A549 (cell line): ENCODE measurements around the gene FLACC1. TPM values are rescaled to one million over a fixed set of nuclear protein-coding genes. Genes with fewer than 3 reads are reported as not detected.

Experiments
- ATAC-seq, 2 experiments: fragments of 200-7000 bp in 1 of 2; fragments of >200 bp in 1 of 2; cut with Nextera tagmentation in 1 of 2; cut with Tn5 transposase in 1 of 2; 3 replicates each; pipeline versions ENCODE4 v1.8.0 to v1.9.1; 2018 to 2020; ENCODE audit warnings: mild to moderate bottlenecking in 1 of 2, moderate library complexity in 1 of 2
- CTCF ChIA-PET: fragments of 300-600 bp; sonication (Branson Sonifier 250); formaldehyde crosslinking; extraction: SDS; loops from one replicate; lab custom pipeline; 2021; ENCODE audit warnings: antibody characterized with exemption, inconsistent platforms; lab: Yijun Ruan, JAX
- POLR2A ChIA-PET: fragments of 350-600 bp; formaldehyde crosslinking; extraction: SDS; loops from one replicate; lab custom pipeline; 2021; ENCODE audit warnings: antibody characterized with exemption, inconsistent platforms; lab: Yijun Ruan, JAX
- DNase-seq, 2 experiments: peaks; one replicate each; pipeline versions ENCODE4 v3.0.0 to v3.0.0-alpha.2; 2011 to 2016; ENCODE audit warnings: low read depth in 1 of 2, low spot score in 1 of 2
- FAIRE-seq: peaks from 2 replicates; lab custom pipeline; 2011; peaks lifted over from hg19 to GRCh38; lab: Jason Lieb, UNC
- H3K27ac ChIP-seq, 2 experiments: fragments of >200 bp; sonication (Bioruptor Twin); formaldehyde crosslinking; 3 replicates each; pipeline ENCODE4 v1.5.1; 2016 to 2017
- H3K4me1 ChIP-seq: fragments of >200 bp; sonication (Bioruptor Twin); formaldehyde crosslinking; 3 replicates; pipeline ENCODE4 v1.6.1; 2016
- H3K4me2 ChIP-seq: fragments of >200 bp; sonication (Bioruptor Twin); formaldehyde crosslinking; 3 replicates; pipeline ENCODE4 v1.6.1; 2016
- H3K4me3 ChIP-seq: fragments of >200 bp; sonication (Bioruptor Twin); formaldehyde crosslinking; 3 replicates; pipeline ENCODE4 v1.5.1; 2016
- H3K9me3 ChIP-seq: fragments of >200 bp; sonication (Bioruptor Twin); formaldehyde crosslinking; 3 replicates; pipeline ENCODE4 v1.6.1; 2016
- CEBPB ChIP-seq, 2 experiments: fragments of >200 bp in 1 of 2; sonication (Bioruptor Twin) in 1 of 2; formaldehyde crosslinking in 1 of 2; IDR thresholded peaks; 2 replicates each; pipeline ENCODE4 v1.6.1; 2012 to 2016
- CTCF ChIP-seq: fragments of >200 bp; sonication (Bioruptor Twin); formaldehyde crosslinking; IDR thresholded peaks from 3 replicates; pipeline ENCODE4 v1.5.1; 2016
- EHF ChIP-seq: fragments of 250-450 bp; sonication (Bioruptor Pico); IDR thresholded peaks from 2 replicates; pipeline ENCODE4 v1.5.0; 2020; ENCODE audit warnings: mild to moderate bottlenecking
- EHMT2 ChIP-seq: fragments of 200-600 bp; sonication (generic); IDR thresholded peaks from 2 replicates; pipeline ENCODE4 v1.6.1; 2016; ENCODE audit warnings: antibody characterized with exemption, low read depth, mild to moderate bottlenecking, moderate library complexity
- ELK1 ChIP-seq: fragments of 150-350 bp; IDR thresholded peaks from 2 replicates; pipeline ENCODE4 v1.6.1; 2014; ENCODE audit warnings: low read depth, mild to moderate bottlenecking, low read length
- FOSB ChIP-seq: fragments of 250-450 bp; sonication (Bioruptor Pico); IDR thresholded peaks from 2 replicates; pipeline ENCODE4 v1.5.0; 2020; ENCODE audit warnings: mild to moderate bottlenecking, moderate library complexity
- FOSL2 ChIP-seq, 2 experiments: fragments of 450-650 bp in 1 of 2; fragments of >200 bp in 1 of 2; sonication (Bioruptor Twin) in 1 of 2; formaldehyde crosslinking; IDR thresholded peaks; 2 replicates each; pipeline versions ENCODE4 v1.5.0 to v1.6.1; 2016 to 2020; ENCODE audit warnings: mild to moderate bottlenecking in 1 of 2, moderate library complexity in 1 of 2
- HOXB13 ChIP-seq: fragments of 250-450 bp; sonication (Bioruptor Pico); IDR thresholded peaks from 2 replicates; pipeline ENCODE4 v1.5.0; 2020; ENCODE audit warnings: low read depth, mild to moderate bottlenecking, moderate library complexity
- HOXB5 ChIP-seq: fragments of 250-450 bp; sonication (Bioruptor Pico); IDR thresholded peaks from 2 replicates; pipeline ENCODE4 v1.5.0; 2020; ENCODE audit warnings: mild to moderate bottlenecking, moderate library complexity
- MAFK ChIP-seq: fragments of 450-650 bp; IDR thresholded peaks from 2 replicates; pipeline ENCODE4 v1.6.1; 2014; ENCODE audit not compliant: partially characterized antibody
- MYC ChIP-seq: IDR thresholded peaks from 2 replicates; pipeline ENCODE4 v1.6.1; 2012; ENCODE audit warnings: mild to moderate bottlenecking, inconsistent platforms, low read length, improper control_type of control experiment, borderline replicate concordance
- NR3C1 ChIP-seq: fragments of >200 bp; sonication (Bioruptor Twin); formaldehyde crosslinking; IDR thresholded peaks from 3 replicates; pipeline ENCODE4 v1.6.1; 2017
- PHF8 ChIP-seq: fragments of 200-600 bp; sonication (generic); IDR thresholded peaks from 2 replicates; pipeline ENCODE4 v1.6.1; 2016; ENCODE audit warnings: low read depth, mild to moderate bottlenecking, antibody characterized with exemption, moderate library complexity, borderline replicate concordance
- POLR2AphosphoS2 ChIP-seq: conservative IDR thresholded peaks from 2 replicates; pipeline ENCODE4 v1.6.1; 2012; ENCODE audit warnings: low read length, improper control_type of control experiment, inconsistent platforms
- RAD21 ChIP-seq, 2 experiments: fragments of >200 bp in 1 of 2; sonication (Bioruptor Twin) in 1 of 2; formaldehyde crosslinking in 1 of 2; IDR thresholded peaks in 1 of 2; conservative IDR thresholded peaks in 1 of 2; 2 replicates in 1 of 2; 3 replicates in 1 of 2; pipeline ENCODE4 v1.6.1; 2012 to 2018; ENCODE audit warnings: inconsistent platforms in 1 of 2
- SMC3 ChIP-seq: fragments of >200 bp; sonication (Bioruptor Twin); formaldehyde crosslinking; IDR thresholded peaks from 3 replicates; pipeline ENCODE4 v1.6.1; 2018; ENCODE audit warnings: inconsistent platforms
- TFCP2L1 ChIP-seq: fragments of 250-450 bp; sonication (Bioruptor Pico); IDR thresholded peaks from 2 replicates; pipeline ENCODE4 v1.5.0; 2021; ENCODE audit warnings: mild to moderate bottlenecking
- TP53 ChIP-seq: fragments of 250-450 bp; sonication (Bioruptor Pico); IDR thresholded peaks from 2 replicates; pipeline ENCODE4 v1.5.0; 2021; ENCODE audit warnings: mild to moderate bottlenecking, moderate library complexity
- USF2 ChIP-seq: fragments of 450-650 bp; IDR thresholded peaks from 2 replicates; pipeline ENCODE4 v1.6.1; 2014; ENCODE audit warnings: antibody characterized with exemption
- WGBS: methylation state at CpG from one replicate; pipeline ENCODE4 v1.1.6; 2017; ENCODE audit errors: missing lambda C conversion rate; 5-methylcytosine and 5-hydroxymethylcytosine counted together
- polyA plus RNA-seq, 4 experiments: library from polyadenylated mRNA; depleted of rRNA in 3 of 4; stranded (reverse); fragments of >200 nt; fragmentation: RNase III in 1 of 4; extraction: RNeasy Plus Mini Kit Qiagen cat#74134 plus additional on column Dnase treatment in 1 of 4; gene quantifications; 2 replicates in 3 of 4; 3 replicates in 1 of 4; pipeline ENCODE4 v1.2.3, GENCODE V29; 2011 to 2017

The FLACC1 gene
- polyA plus RNA-seq, 2 of the 4 experiments (the other 2 are of a cell fraction), result 0.26 to 0.36 TPM

DNA sequence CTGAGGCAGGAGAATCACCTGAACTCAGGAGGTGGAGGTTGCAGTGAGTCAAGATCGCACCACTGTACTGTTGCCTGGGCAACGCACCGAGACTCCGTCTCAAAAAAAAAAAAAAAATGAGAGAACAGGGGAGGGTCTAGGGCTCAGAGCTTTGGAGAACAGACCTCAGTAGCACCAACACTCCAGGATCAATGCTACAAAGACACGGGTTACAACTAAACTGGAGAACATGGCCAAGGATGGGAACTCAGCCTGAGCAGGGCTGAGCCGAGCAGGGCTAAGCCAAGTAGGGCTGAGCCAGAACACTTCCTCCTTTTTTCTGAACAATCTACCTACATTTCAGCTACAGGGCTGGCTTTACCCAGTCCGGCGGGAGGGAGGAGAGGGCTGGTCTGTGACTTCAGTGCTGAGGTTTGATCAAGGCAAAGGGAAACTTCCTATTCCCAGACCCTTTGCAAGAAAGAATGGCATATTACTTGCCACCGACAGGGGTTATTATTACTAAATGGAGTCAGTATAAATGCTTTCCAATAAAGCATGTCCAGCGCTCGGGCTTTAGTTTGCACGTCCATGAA is 99.7 kb downstream of the FLACC1 start:
- FAIRE-seq (no peak), ATAC-seq (peak; percentile 60 to 68), DNase-seq (peak in 1 of 2 experiments; percentile 40)
- no peak for TF ChIP-seq EHF (CRISPR knock-in tag)
- TF ChIP-seq PHF8, result no peak
- no peak for TF ChIP-seq EHMT2
- no peak for TF ChIP-seq FOSB (CRISPR knock-in tag)
- no peak for TF ChIP-seq HOXB13 (CRISPR knock-in tag)
- no peak for TF ChIP-seq ELK1
- H3K27ac ChIP-seq, result peak overlapping the region; percentile 77 to 93
- POLR2A ChIA-PET, result interaction anchor here (1.4 kb wide), 1 partner anchor 75 kb away, joined by 3 read pairs; the partner anchor contains the start of gene CASP10
- H3K4me2 ChIP-seq, result peak overlapping the region; percentile 98
- H3K4me1 ChIP-seq, result peaks cover 47% of the 10 kb centered on the region
- H3K4me3 ChIP-seq, result peak overlapping the region; percentile 59
- CTCF ChIA-PET, result interaction anchor here (1.2 kb wide), 1 partner anchor 19 kb away, joined by 3 read pairs; no protein-coding TSS in a partner anchor
- no peaks in the 10 kb centered on the region for H3K9me3 ChIP-seq
- WGBS, result 26% methylated on average over 12 of the region's 12 CpGs

- Histone ChIP-seq H3K4me2 (no peak overlapping the region), H3K9me3 (no peaks in the 10 kb centered on the region), H3K27ac (peak overlapping the region; percentile 38 to 61; a peak in 4 of 6 replicates), H3K4me1 (peaks cover 41% of the 10 kb centered on the region), H3K4me3 (no peak overlapping the region)
- TF ChIP-seq POLR2AphosphoS2 (no peak), RAD21 (conservative IDR thresholded peaks at IDR 0.05 in 1 of 2, IDR thresholded peaks at IDR 0.05 in 1 of 2) (no peak), MYC (no peak), CEBPB (IDR thresholded peaks at IDR 0.05) (no peak), HOXB5 (CRISPR knock-in tag) (no peak), USF2 (no peak), CTCF (no peak), NR3C1 (no peak), MAFK (no peak), FOSL2 (IDR thresholded peaks at IDR 0.05) (no peak), FOSL2 (CRISPR knock-in tag; IDR thresholded peaks at IDR 0.05) (no peak), TP53 (CRISPR knock-in tag) (no peak), SMC3 (no peak), TFCP2L1 (CRISPR knock-in tag) (no peak)
- DNase-seq, result no peak
- no peak for ATAC-seq
- FAIRE-seq, result no peak
- ChIA-PET CTCF (no interaction called here), POLR2A (interaction anchor here (1.4 kb wide), 1 partner anchor 73 kb away, joined by 3 read pairs; the partner anchor contains the start of gene CASP10)
- WGBS, result 85% methylated on average over 3 of the region's 3 CpGs
Observed at GRCh38 chr2:201256082-201256481, 101.1 kb downstream of the FLACC1 start.
